Loucy (cell line): ENCODE results near the gene RAP1GAP2.

Experiments used
- CTCF ChIP-seq: fragments of 200-600 bp; sonication (generic); conservative IDR thresholded peaks from 2 replicates; pipeline ENCODE4 v1.5.1; 2014; ENCODE audit warnings: mild to moderate bottlenecking, antibody characterized with exemption, low read length
- EZH2phosphoT487 ChIP-seq: fragments of 200-600 bp; IDR thresholded peaks from 2 replicates; pipeline ENCODE4 v1.6.1; 2018; ENCODE audit warnings: antibody characterized with exemption, mild to moderate bottlenecking, moderate library complexity, borderline replicate concordance

- no peak for TF ChIP-seq CTCF
- TF ChIP-seq EZH2phosphoT487: no peak
These were observed 223.5 kb downstream of the RAP1GAP2 start for GRCh38 chr17:3019761-3020160.
